ENCODE data around the gene HAUS6. TPM values are rescaled to one million over a fixed set of nuclear protein-coding genes. Genes with fewer than 3 reads are reported as not detected.

HAUS6 gene
- polyA plus RNA-seq, 1 donor (not counting 4 experiments of a cell fraction or from before 2014, with no cell fraction given) = 15.7 TPM

DNA sequence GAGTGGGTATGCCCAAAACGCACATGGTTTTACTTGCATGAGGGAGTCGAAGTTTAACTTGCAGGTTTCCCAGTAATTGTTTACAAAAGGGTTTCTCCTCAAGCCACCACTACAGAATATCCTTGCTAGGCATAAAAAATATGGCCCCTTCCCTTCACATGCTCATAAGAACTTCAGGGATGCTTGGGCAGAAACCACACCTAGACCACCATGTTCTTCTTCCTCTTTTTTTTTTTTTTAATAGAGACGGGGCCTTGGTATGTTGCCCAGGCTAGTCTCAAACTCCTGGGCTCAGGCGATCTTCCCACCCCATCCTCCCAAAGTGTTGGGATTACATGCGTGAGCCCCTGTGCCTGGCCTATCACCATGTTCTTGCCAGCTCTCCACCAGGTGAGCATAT lies 43.2 kb upstream of the HAUS6 start:
- Histone ChIP-seq H3K36me3 (ENCODE audit: control insufficient read depth in 2 of 2, extremely low read depth in 1 of 2, insufficient read depth in 2 of 2, low read length in 2 of 2) (no peaks in the 10 kb centered on the region), H3K4me1 (ENCODE audit: control insufficient read depth, extremely low read depth, insufficient read depth, low read length) (no peaks in the 10 kb centered on the region), H3K4me2 (ENCODE audit: control insufficient read depth, extremely low read depth, insufficient read depth, low read depth, low read length) (no peak overlapping the region), H3K9me1 (ENCODE audit: control insufficient read depth, extremely low read depth, insufficient read depth, low read length) (no peaks in the 10 kb centered on the region), H3K79me2 (ENCODE audit: control insufficient read depth, insufficient read depth, low read length) (no peaks in the 10 kb centered on the region), H3K9me3 (ENCODE audit: control insufficient read depth, low read depth, low read length) (no peaks in the 10 kb centered on the region), H3K27me3 (ENCODE audit: control insufficient read depth, extremely low read depth, insufficient read depth, low read length) (no peaks in the 10 kb centered on the region), H3K27ac (ENCODE audit: control insufficient read depth, insufficient read depth, low read length) (no peak overlapping the region), H3K9ac (ENCODE audit: control insufficient read depth, extremely low read depth, insufficient read depth, low read length) (no peak overlapping the region), H4K20me1 (ENCODE audit: control insufficient read depth, extremely low read depth, insufficient read depth, low read length) (no peaks in the 10 kb centered on the region), H3K4me3 (ENCODE audit: control insufficient read depth in 2 of 3, extremely low read depth in 1 of 3, insufficient read depth in 2 of 3, low read depth in 1 of 3, low read length in 3 of 3) (no peak overlapping the region), H2AFZ (ENCODE audit: control insufficient read depth, low read length) (no peak overlapping the region)
- dilution Hi-C loops (cut with MboI; ENCODE audit: extremely low pct_ligation_motif_present, low sequenced_read_pairs) = no loop called here
- FAIRE-seq = no peak
- DNase-seq (ENCODE audit: low read depth, low spot score) = no peak
- TF ChIP-seq EZH2 (IDR thresholded peaks at IDR 0.05; ENCODE audit: low read length) = no peak
- TF ChIP-seq, protein P1, sequence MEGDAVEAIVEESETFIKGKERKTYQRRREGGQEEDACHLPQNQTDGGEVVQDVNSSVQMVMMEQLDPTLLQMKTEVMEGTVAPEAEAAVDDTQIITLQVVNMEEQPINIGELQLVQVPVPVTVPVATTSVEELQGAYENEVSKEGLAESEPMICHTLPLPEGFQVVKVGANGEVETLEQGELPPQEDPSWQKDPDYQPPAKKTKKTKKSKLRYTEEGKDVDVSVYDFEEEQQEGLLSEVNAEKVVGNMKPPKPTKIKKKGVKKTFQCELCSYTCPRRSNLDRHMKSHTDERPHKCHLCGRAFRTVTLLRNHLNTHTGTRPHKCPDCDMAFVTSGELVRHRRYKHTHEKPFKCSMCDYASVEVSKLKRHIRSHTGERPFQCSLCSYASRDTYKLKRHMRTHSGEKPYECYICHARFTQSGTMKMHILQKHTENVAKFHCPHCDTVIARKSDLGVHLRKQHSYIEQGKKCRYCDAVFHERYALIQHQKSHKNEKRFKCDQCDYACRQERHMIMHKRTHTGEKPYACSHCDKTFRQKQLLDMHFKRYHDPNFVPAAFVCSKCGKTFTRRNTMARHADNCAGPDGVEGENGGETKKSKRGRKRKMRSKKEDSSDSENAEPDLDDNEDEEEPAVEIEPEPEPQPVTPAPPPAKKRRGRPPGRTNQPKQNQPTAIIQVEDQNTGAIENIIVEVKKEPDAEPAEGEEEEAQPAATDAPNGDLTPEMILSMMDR (optimal IDR thresholded peaks at IDR 0.05 in 1 of 3, IDR thresholded peaks at IDR 0.05 in 1 of 3, conservative IDR thresholded peaks at IDR 0.05 in 1 of 3; ENCODE audit: extremely low read depth in 1 of 3, insufficient read depth in 2 of 3, low read length in 3 of 3) = no peak

DNA sequence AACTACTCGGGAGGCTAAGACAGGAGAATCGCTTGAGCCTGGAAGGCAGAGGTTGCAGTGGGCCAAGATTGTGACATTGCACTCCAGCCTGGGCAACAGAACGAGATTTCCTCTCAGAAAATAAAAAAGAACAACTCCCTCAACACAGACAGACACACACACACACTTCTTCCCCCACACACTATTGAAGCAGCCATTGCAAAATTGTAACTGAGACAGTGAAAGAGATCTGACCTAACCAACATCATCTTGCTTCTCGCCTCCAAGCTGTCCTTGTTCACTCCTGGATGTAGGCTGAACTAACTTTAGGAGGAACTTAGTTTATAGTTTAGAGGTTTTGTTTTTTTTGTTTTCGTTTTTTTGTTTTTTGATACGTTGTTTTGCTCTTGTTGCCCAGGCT lies 37.6 kb upstream of the HAUS6 start:
- FAIRE-seq (no peak), DNase-seq (ENCODE audit: low read depth, low spot score) (no peak)
- TF ChIP-seq, protein P1 (optimal IDR thresholded peaks at IDR 0.05 in 1 of 3, IDR thresholded peaks at IDR 0.05 in 1 of 3, conservative IDR thresholded peaks at IDR 0.05 in 1 of 3; ENCODE audit: extremely low read depth in 1 of 3, insufficient read depth in 2 of 3, low read length in 3 of 3) = no peak
- TF ChIP-seq EZH2 (IDR thresholded peaks at IDR 0.05; ENCODE audit: low read length) = no peak
- Histone ChIP-seq H3K36me3 (ENCODE audit: control insufficient read depth in 2 of 2, extremely low read depth in 1 of 2, insufficient read depth in 2 of 2, low read length in 2 of 2) (no peaks in the 10 kb centered on the region), H3K9me3 (ENCODE audit: control insufficient read depth, low read depth, low read length) (no peaks in the 10 kb centered on the region), H4K20me1 (ENCODE audit: control insufficient read depth, extremely low read depth, insufficient read depth, low read length) (no peaks in the 10 kb centered on the region), H3K27me3 (ENCODE audit: control insufficient read depth, extremely low read depth, insufficient read depth, low read length) (no peaks in the 10 kb centered on the region), H3K27ac (ENCODE audit: control insufficient read depth, insufficient read depth, low read length) (no peak overlapping the region), H3K9ac (ENCODE audit: control insufficient read depth, extremely low read depth, insufficient read depth, low read length) (no peak overlapping the region), H3K9me1 (ENCODE audit: control insufficient read depth, extremely low read depth, insufficient read depth, low read length) (no peaks in the 10 kb centered on the region), H3K79me2 (ENCODE audit: control insufficient read depth, insufficient read depth, low read length) (no peaks in the 10 kb centered on the region), H3K4me3 (ENCODE audit: control insufficient read depth in 2 of 3, extremely low read depth in 1 of 3, insufficient read depth in 2 of 3, low read depth in 1 of 3, low read length in 3 of 3) (no peak overlapping the region), H2AFZ (ENCODE audit: control insufficient read depth, low read length) (no peak overlapping the region), H3K4me2 (ENCODE audit: control insufficient read depth, extremely low read depth, insufficient read depth, low read depth, low read length) (no peak overlapping the region), H3K4me1 (ENCODE audit: control insufficient read depth, extremely low read depth, insufficient read depth, low read length) (peaks cover 3% of the 10 kb centered on the region)
- dilution Hi-C loops (cut with MboI; ENCODE audit: extremely low pct_ligation_motif_present, low sequenced_read_pairs) = no loop called here

Data from keratinocyte (primary cell).